HCT116 (cell line): ENCODE data around the gene MAN2B2. TPM values are rescaled to one million over a fixed set of nuclear protein-coding genes. Genes with fewer than 3 reads are reported as not detected.
"Not testable (repeated sequence)": the region's sequence is repeated elsewhere in the genome, so short reads cannot be mapped to it uniquely, and the experiment has no call there.

Experiments used
- ATAC-seq: fragments of 200-7000 bp; cut with Tn5 transposase; 2 replicates; pipeline ENCODE4 v1.9.1; 2020; ENCODE audit warnings: mild to moderate bottlenecking, moderate library complexity
- BruUV-seq: library from RNA; stranded (reverse); fragments of 400-500 nt; replicated peaks from 2 replicates; lab custom pipeline; 2021; lab: Mats Ljungman, UMichigan
- CTCF ChIA-PET: fragments of 300-600 bp; sonication (Branson Sonifier 250); formaldehyde crosslinking; loops from one replicate; lab custom pipeline; 2021; ENCODE audit warnings: antibody characterized with exemption; lab: Charles Lee
- POLR2A ChIA-PET: fragments of 300-600, 350-600 bp; sonication (Branson Sonifier 250); formaldehyde crosslinking; loops from one replicate; lab custom pipeline; 2021; ENCODE audit warnings: antibody characterized with exemption; lab: Charles Lee
- RAD21 ChIA-PET, 2 experiments: fragments of 300-600 bp; sonication (Branson Sonifier 250); formaldehyde crosslinking; loops; one replicate each; lab custom pipeline; 2023; ENCODE audit warnings: low total read pairs in 2 of 2; ENCODE audit not compliant: uncharacterized antibody in 2 of 2, unreplicated experiment in 2 of 2, low non-redundant PET in 1 of 2; lab: Charles Lee
- DNase-seq: peaks from one replicate; pipeline ENCODE4 v3.0.0-alpha.2; 2010; ENCODE audit warnings: low read depth, low spot score
- H2AFZ ChIP-seq: fragments of 200-600 bp; shearing (Covaris generic), sonication (generic); 2 replicates; pipeline ENCODE4 v1.6.1; 2017; ENCODE audit warnings: low read depth, mixed run types, mixed read lengths, antibody characterized with exemption, low read length; ENCODE audit not compliant: poor library complexity, severe bottlenecking
- H3K27ac ChIP-seq: 2 replicates; pipeline ENCODE4 v1.5.1; 2012; ENCODE audit warnings: low read depth, low read length
- H3K27me3 ChIP-seq: fragments of 200-600 bp; sonication (generic); 2 replicates; pipeline ENCODE4 v1.6.1; 2016; ENCODE audit warnings: mixed run types, low read length, mixed read lengths; ENCODE audit not compliant: insufficient read depth
- H3K36me3 ChIP-seq, 2 experiments: fragments of 200-500 bp in 1 of 2; fragments of 200-600 bp in 1 of 2; sonication (Bioruptor generic) in 1 of 2; sonication (generic) in 1 of 2; 2 replicates each; pipeline versions ENCODE4 v1.5.1 to v1.6.1; 2014 to 2016; ENCODE audit warnings: low read length in 2 of 2, inconsistent platforms in 1 of 2, mixed read lengths in 1 of 2, mixed run types in 1 of 2; ENCODE audit not compliant: insufficient read depth in 2 of 2, control insufficient read depth in 1 of 2
- H3K4me1 ChIP-seq, 2 experiments: fragments of 200-600 bp in 1 of 2; sonication (generic) in 1 of 2; 2 replicates each; pipeline versions ENCODE4 v1.5.1 to v1.6.1; 2012 to 2017; ENCODE audit warnings: low read length in 2 of 2, inconsistent platforms in 1 of 2, mild to moderate bottlenecking in 1 of 2, mixed read lengths in 1 of 2, mixed run types in 1 of 2, moderate library complexity in 1 of 2; ENCODE audit not compliant: insufficient read depth in 2 of 2, control insufficient read depth in 1 of 2
- H3K4me2 ChIP-seq: fragments of 200-600 bp; sonication (generic); 2 replicates; pipeline ENCODE4 v1.6.1; 2017; ENCODE audit warnings: mixed run types, low read length, mixed read lengths
- H3K4me3 ChIP-seq, 2 experiments: fragments of 200-600 bp in 1 of 2; sonication (generic) in 1 of 2; replicated peaks in 1 of 2; 2 replicates each; pipeline ENCODE4 v1.5.1; 2011 to 2016; ENCODE audit warnings: low read length in 2 of 2, control low read depth in 1 of 2, low read depth in 1 of 2, mild to moderate bottlenecking in 1 of 2, mixed read lengths in 1 of 2, mixed run types in 1 of 2
- H3K79me2 ChIP-seq: fragments of 200-600 bp; sonication (generic); 2 replicates; pipeline ENCODE4 v1.6.1; 2017; ENCODE audit warnings: mild to moderate bottlenecking, mixed run types, low read length, moderate library complexity, mixed read lengths; ENCODE audit not compliant: insufficient read depth
- H3K9ac ChIP-seq: fragments of 200-600 bp; sonication (generic); 2 replicates; pipeline ENCODE4 v1.6.1; 2016; ENCODE audit warnings: low read length, mixed read lengths
- H3K9me2 ChIP-seq: fragments of 200-600 bp; sonication (generic), shearing (Covaris generic); 2 replicates; pipeline ENCODE4 v1.6.1; 2017; ENCODE audit warnings: mixed run types, mild to moderate bottlenecking, moderate library complexity; ENCODE audit not compliant: insufficient read depth
- H3K9me3 ChIP-seq, 2 experiments: fragments of 200-500 bp in 1 of 2; fragments of 200-600 bp in 1 of 2; sonication (Bioruptor generic) in 1 of 2; sonication (generic) in 1 of 2; 2 replicates each; pipeline ENCODE4 v1.6.1; 2014 to 2017; ENCODE audit warnings: low read length in 2 of 2, mixed read lengths in 2 of 2, inconsistent platforms in 1 of 2, low read depth in 1 of 2, mild to moderate bottlenecking in 1 of 2, mixed run types in 1 of 2, moderate library complexity in 1 of 2; ENCODE audit not compliant: control insufficient read depth in 1 of 2, insufficient read depth in 1 of 2
- H4K20me1 ChIP-seq: fragments of 200-600 bp; sonication (generic), shearing (Covaris generic); 2 replicates; pipeline ENCODE4 v1.6.1; 2017; ENCODE audit warnings: mixed run types, mild to moderate bottlenecking, moderate library complexity; ENCODE audit not compliant: insufficient read depth
- ATF3 ChIP-seq: IDR thresholded peaks from 2 replicates; pipeline ENCODE4 v1.6.1; 2012
- CBX3 ChIP-seq: IDR thresholded peaks from 2 replicates; pipeline ENCODE4 v1.6.1; 2012; ENCODE audit warnings: low read depth
- CTCF ChIP-seq, 3 experiments: fragments of 200-600 bp in 1 of 3; sonication (generic) in 1 of 3; IDR thresholded peaks in 2 of 3; conservative IDR thresholded peaks in 1 of 3; 2 replicates each; pipeline ENCODE4 v1.5.1; 2012 to 2017; ENCODE audit warnings: low read depth in 2 of 3, low read length in 2 of 3, antibody characterized with exemption in 1 of 3, borderline replicate concordance in 1 of 3, control low read depth in 1 of 3, mild to moderate bottlenecking in 1 of 3, mixed read lengths in 1 of 3, mixed run types in 1 of 3, moderate library complexity in 1 of 3; ENCODE audit not compliant: insufficient read depth in 1 of 3
- EGR1 ChIP-seq: IDR thresholded peaks from 2 replicates; pipeline ENCODE4 v1.6.1; 2012; ENCODE audit warnings: low read depth
- EZH2 ChIP-seq: fragments of 200-600 bp; sonication (generic); IDR thresholded peaks from 2 replicates; pipeline ENCODE4 v1.6.1; 2017; ENCODE audit warnings: antibody characterized with exemption, mixed run types
- EZH2phosphoT487 ChIP-seq: fragments of 200-600 bp; IDR thresholded peaks from 2 replicates; pipeline ENCODE4 v1.6.1; 2018; ENCODE audit warnings: antibody characterized with exemption, borderline replicate concordance
- FOSL1 ChIP-seq: IDR thresholded peaks from 2 replicates; pipeline ENCODE4 v1.6.1; 2012; ENCODE audit warnings: low read depth
- JUND ChIP-seq: IDR thresholded peaks from 2 replicates; pipeline ENCODE4 v1.6.1; 2012
- MAX ChIP-seq: IDR thresholded peaks from 2 replicates; pipeline ENCODE4 v1.6.1; 2012
- POLR2A ChIP-seq: IDR thresholded peaks from 2 replicates; pipeline ENCODE4 v1.7.0; 2011; ENCODE audit warnings: borderline replicate concordance; ENCODE audit not compliant: insufficient read depth, insufficient read length; ENCODE audit errors: extremely low read depth
- POLR2AphosphoS5 ChIP-seq: IDR thresholded peaks from 2 replicates; pipeline ENCODE4 v1.6.1; 2011; ENCODE audit warnings: mild to moderate bottlenecking, low read depth, low read length, moderate library complexity
- SP1 ChIP-seq: IDR thresholded peaks from 2 replicates; pipeline ENCODE4 v1.6.1; 2012; ENCODE audit warnings: low read depth
- SRF ChIP-seq: IDR thresholded peaks from 2 replicates; pipeline ENCODE4 v1.6.1; 2012; ENCODE audit warnings: low read depth
- TCF7L2 ChIP-seq: IDR thresholded peaks from 2 replicates; pipeline ENCODE4 v1.7.0; 2011; ENCODE audit warnings: borderline replicate concordance, inconsistent platforms; ENCODE audit not compliant: insufficient read depth, insufficient read length; ENCODE audit errors: extremely low read depth
- YY1 ChIP-seq: IDR thresholded peaks from 2 replicates; pipeline ENCODE4 v1.6.1; 2011; ENCODE audit warnings: low read length, low read depth, moderate library complexity, mild to moderate bottlenecking; ENCODE audit not compliant: insufficient replicate concordance; ENCODE audit errors: extremely low read depth
- ZBTB33 ChIP-seq: IDR thresholded peaks from 2 replicates; pipeline ENCODE4 v1.6.1; 2011; ENCODE audit warnings: mild to moderate bottlenecking, low read length, moderate library complexity; ENCODE audit not compliant: insufficient replicate concordance; ENCODE audit errors: extremely low read depth
- ZFX ChIP-seq: fragments of 450-650 bp; IDR thresholded peaks from 2 replicates; pipeline ENCODE4 v1.6.1; 2017
- ZNF274 ChIP-seq: fragments of 200-500 bp; sonication (Bioruptor generic); IDR thresholded peaks from 2 replicates; pipeline ENCODE4 v1.6.1; 2014; ENCODE audit warnings: mild to moderate bottlenecking, low read depth, low read length, inconsistent platforms
- intact Hi-C: fragments of 100-400 bp; cut with micrococcal nuclease; formaldehyde crosslinking; loops from 2 replicates; pipeline ENCODE4 v1.10.0; 2022
- total RNA-seq: library from RNA; stranded (reverse); gene quantifications from one replicate; pipeline ENCODE4 v1.2.1, GENCODE V29; 2021; ENCODE audit not compliant: unreplicated experiment

MAN2B2 gene
- total RNA-seq, 1 experiment from 2014 or later = 18.0 TPM

GRCh38 chr4:6649216-6649615 lies 74.2 kb downstream of the MAN2B2 start:
- Histone ChIP-seq H3K79me2 (no peaks in the 10 kb centered on the region), H3K9ac (no peak overlapping the region), H2AFZ (no peak overlapping the region), H3K36me3 (no peaks in the 10 kb centered on the region), H3K27ac (no peak overlapping the region), H3K9me3 (no peaks in the 10 kb centered on the region), H3K27me3 (no peaks in the 10 kb centered on the region), H3K4me2 (no peak overlapping the region), H4K20me1 (no peaks in the 10 kb centered on the region), H3K4me3 (no peak overlapping the region), H3K9me2 (no peaks in the 10 kb centered on the region), H3K4me1 (no peaks in the 10 kb centered on the region)
- ATAC-seq (no peak), DNase-seq (no peak)
- intact Hi-C loops = no loop called here
- BruUV-seq = no TSS peak
- TF ChIP-seq POLR2AphosphoS5 (no peak), ZNF274 (no peak), CBX3 (no peak), EZH2 (no peak), MAX (no peak), ZBTB33 (no peak), ZFX (no peak), FOSL1 (no peak), EGR1 (no peak), CTCF (IDR thresholded peaks at IDR 0.05 in 2 of 3, conservative IDR thresholded peaks at IDR 0.05 in 1 of 3; ENCODE audit: borderline replicate concordance in 1 of 3, insufficient read depth in 1 of 3, low read depth in 2 of 3, low read length in 2 of 3) (no peak), EZH2phosphoT487 (no peak), SRF (no peak), TCF7L2 (no peak), YY1 (no peak), ATF3 (no peak), SP1 (no peak), JUND (no peak), POLR2A (no peak)
- CTCF ChIA-PET = no interaction called here
- RAD21 ChIA-PET = no interaction called here
- POLR2A ChIA-PET = no interaction called here

- H3K9me3 ChIP-seq, H3K9ac ChIP-seq, H3K9me2 ChIP-seq, H3K4me2 ChIP-seq, H2AFZ ChIP-seq, H3K4me3 ChIP-seq, H4K20me1 ChIP-seq, H3K79me2 ChIP-seq, H3K4me1 ChIP-seq, H3K27ac ChIP-seq, BruUV-seq, intact Hi-C loops, DNase-seq, RAD21 ChIA-PET, ATAC-seq, H3K27me3 ChIP-seq, CTCF ChIA-PET, H3K36me3 ChIP-seq: not testable (repeated sequence)
- POLR2A ChIA-PET = interaction anchor here (2.2 kb wide), 1 partner anchor 19 kb away, joined by 7 read pairs; a partner anchor contains a TSS
Observed at GRCh38 chr4:6654211-6654610, 79.2 kb downstream of the MAN2B2 start.
